Right ventricle myocardium inferior (tissue), 1 donor: ENCODE results near the gene FARSB. TPM values are rescaled to one million over a fixed set of nuclear protein-coding genes. Genes with fewer than 3 reads are reported as not detected.

ENCODE experiments used
- ATAC-seq: fragments of 200-7000 bp; cut with Tn5 transposase; one replicate; pipeline ENCODE4 v1.9.1; 2020; ENCODE audit warnings: mild to moderate bottlenecking, moderate library complexity
- DNase-seq: peaks from one replicate; pipeline ENCODE4 v3.0.0; 2021; ENCODE audit errors: missing footprints
- intact Hi-C: fragments of 100-400 bp; cut with DNase I; formaldehyde crosslinking; loops from one replicate; pipeline ENCODE4 v1.11.0; 2022
- total RNA-seq: library from RNA; stranded (reverse); fragmentation: NEBNext Ultra II Directional; extraction: Animal tissue kit (Norgen Biotek cat#: 25700); gene quantifications from one replicate; pipeline ENCODE4 v1.2.1, GENCODE V29; 2021
- donor health status: DM: no; HTN: yes; CAD: no; lungs with severe emphysema.

Gene FARSB
- total RNA-seq, 1 donor from 2014 or later = 19.0 TPM

- no peak for ATAC-seq
- DNase-seq = no peak
- intact Hi-C loops = no loop called here
These were observed 129.2 kb downstream of the FARSB start for GRCh38 chr2:222526480-222527277.

- no peak for ATAC-seq
- no peak for DNase-seq
- intact Hi-C loops = no loop called here
These were observed 130.1 kb downstream of the FARSB start for GRCh38 chr2:222525811-222526210.

GRCh38 chr2:222523783-222524544 lies 131.9 kb downstream of the FARSB start:
- ATAC-seq = no peak

GRCh38 chr2:222522082-222522481 lies 133.8 kb downstream of the FARSB start:
- DNase-seq (no peak), ATAC-seq (no peak)
- intact Hi-C loops = no loop called here

More at GRCh38 chr2:222523783-222524544, 131.9 kb downstream of the FARSB start:
- intact Hi-C loops = no loop called here
- DNase-seq = no peak

- DNase-seq = no peak
- intact Hi-C loops = no loop called here
- ATAC-seq = no peak
These were observed 134.8 kb downstream of the FARSB start for GRCh38 chr2:222521099-222521498.

Other genes with a start within 250 kb of the FARSB start
- 19.0 TPM for gene SGPP2, start 231.5 kb downstream of the FARSB start, total RNA-seq
- gene MOGAT1, start 15.6 kb upstream of the FARSB start, total RNA-seq = 0.38 TPM
- 50.3 TPM for gene ACSL3, start 204.9 kb upstream of the FARSB start, total RNA-seq